SK-N-MC (cell line): ENCODE measurements around the gene PAPSS1.

Source experiments
- EZH2 ChIP-seq: fragments of 200-600 bp; sonication (generic); IDR thresholded peaks from one replicate; pipeline ENCODE4 v1.6.1; 2017; ENCODE audit warnings: antibody characterized with exemption
- POLR2AphosphoS5 ChIP-seq: IDR thresholded peaks from 2 replicates; pipeline ENCODE4 v1.6.1; 2012; ENCODE audit warnings: mild to moderate bottlenecking, low read depth, low read length, borderline replicate concordance

GRCh38 chr4:107733431-107733925 is 13.4 kb upstream of the PAPSS1 start:
- TF ChIP-seq POLR2AphosphoS5 (no peak), EZH2 (no peak)
